PC-9 (cell line): Measurements from ENCODE around the gene SRSF3. TPM values are rescaled to one million over a fixed set of nuclear protein-coding genes. Genes with fewer than 3 reads are reported as not detected.

Experiments
- BruUV-seq: library from RNA; stranded (reverse); fragments of 400-500 nt; replicated peaks from 2 replicates; lab custom pipeline; 2021; lab: Mats Ljungman, UMichigan
- CTCF ChIA-PET: fragments of 300-600 bp; sonication (Branson Sonifier 250); formaldehyde crosslinking; loops from one replicate; lab custom pipeline; 2022; ENCODE audit warnings: antibody characterized with exemption; lab: Charles Lee
- POLR2A ChIA-PET: fragments of 300-600 bp; sonication (Branson Sonifier 250); formaldehyde crosslinking; loops from one replicate; lab custom pipeline; 2022; ENCODE audit warnings: antibody characterized with exemption; ENCODE audit not compliant: unreplicated experiment; lab: Charles Lee
- DNase-seq, 2 experiments: peaks; one replicate each; pipeline versions ENCODE4 v3.0.0 to v3.0.0-alpha.2; 2015 to 2022; ENCODE audit warnings: mixed read lengths in 1 of 2
- H2AFZ ChIP-seq: fragments of 200-600 bp; sonication (generic); 2 replicates; pipeline ENCODE4 v1.8.1; 2017; ENCODE audit warnings: antibody characterized with exemption
- H3F3A ChIP-seq: fragments of 200-600 bp; sonication (generic); 2 replicates; pipeline ENCODE4 v1.8.1; 2017; ENCODE audit warnings: antibody characterized with exemption, mild to moderate bottlenecking, low read depth; ENCODE audit not compliant: insufficient read depth
- H3K27ac ChIP-seq: fragments of 200-600 bp; sonication (generic); 2 replicates; pipeline ENCODE4 v1.6.1; 2016; ENCODE audit warnings: mixed run types
- H3K27me3 ChIP-seq: fragments of 200-600 bp; sonication (generic); 2 replicates; pipeline ENCODE4 v1.6.1; 2016; ENCODE audit warnings: low read depth, mixed run types; ENCODE audit not compliant: insufficient read depth
- H3K36me3 ChIP-seq: fragments of 200-600 bp; sonication (generic); 2 replicates; pipeline ENCODE4 v1.6.1; 2016; ENCODE audit warnings: low read depth, mixed run types
- H3K4me1 ChIP-seq: fragments of 200-600 bp; sonication (generic); replicated peaks from 2 replicates; pipeline ENCODE4 v1.6.1; 2016; ENCODE audit warnings: mixed run types; ENCODE audit not compliant: insufficient read depth
- H3K4me2 ChIP-seq: fragments of 200-600 bp; sonication (generic); 2 replicates; pipeline ENCODE4 v1.6.1; 2017; ENCODE audit warnings: mixed run types
- H3K4me3 ChIP-seq: fragments of 200-600 bp; sonication (generic); 2 replicates; pipeline ENCODE4 v1.6.1; 2016; ENCODE audit warnings: mixed run types
- H3K79me2 ChIP-seq: fragments of 200-600 bp; sonication (generic); 2 replicates; pipeline ENCODE4 v1.6.1; 2017; ENCODE audit warnings: low read depth, mixed run types
- H3K9me2 ChIP-seq: fragments of 200-600 bp; sonication (generic); 2 replicates; pipeline ENCODE4 v1.8.1; 2017; ENCODE audit warnings: mild to moderate bottlenecking; ENCODE audit not compliant: insufficient read depth
- H3K9me3 ChIP-seq: fragments of 200-600 bp; sonication (generic); 2 replicates; pipeline ENCODE4 v1.8.1; 2016; ENCODE audit warnings: low read depth; ENCODE audit not compliant: insufficient read depth
- H4K20me1 ChIP-seq: fragments of 200-600 bp; sonication (generic); 2 replicates; pipeline ENCODE4 v1.8.1; 2017; ENCODE audit not compliant: insufficient read depth
- EZH2 ChIP-seq: fragments of 200-600 bp; sonication (generic); IDR thresholded peaks from 2 replicates; pipeline ENCODE4 v1.8.0; 2017; ENCODE audit warnings: antibody characterized with exemption, low read depth
- intact Hi-C: fragments of 100-400 bp; cut with micrococcal nuclease; formaldehyde crosslinking; loops from one replicate; pipeline ENCODE4 v1.10.0; 2022; ENCODE audit not compliant: unreplicated experiment
- total RNA-seq: library from RNA; stranded (reverse); gene quantifications from 2 replicates; pipeline ENCODE4 v1.2.3, GENCODE V29; 2021
- TF ChIP-seq, protein P1 (sequence below): fragments of 200-600 bp; sonication (generic); conservative IDR thresholded peaks from 2 replicates; pipeline ENCODE4 v1.6.1; 2017; ENCODE audit warnings: mixed run types, antibody characterized with exemption, mild to moderate bottlenecking, moderate library complexity

Gene SRSF3
- total RNA-seq, 1 experiment from 2014 or later, result 278 TPM

GRCh38 chr6:36623547-36624459 lies 29.6 kb downstream of the SRSF3 start:
- Histone ChIP-seq H3F3A (0 out of 2 replicates have a peak, but pooled peaks cover 4% of the 10 kb centered on the region), H4K20me1 (no peaks in the 10 kb centered on the region), H3K9me3 (no peaks in the 10 kb centered on the region), H3K4me1 (no peaks in the 10 kb centered on the region), H3K79me2 (no peaks in the 10 kb centered on the region), H2AFZ (no peak overlapping the region), H3K27me3 (no peaks in the 10 kb centered on the region), H3K36me3 (no peaks in the 10 kb centered on the region), H3K4me2 (no peak overlapping the region), H3K9me2 (no peaks in the 10 kb centered on the region), H3K4me3 (no peak overlapping the region), H3K27ac (no peak overlapping the region)
- DNase-seq, result peak; percentile 49 to 76
- ChIA-PET POLR2A (no interaction called here), CTCF (interaction anchor here (0.5 to 0.6 kb wide), 2 partner anchors 107 to 137 kb away, joined by 4 to 21 read pairs; no protein-coding TSS in a partner anchor)
- TF ChIP-seq, protein P1, sequence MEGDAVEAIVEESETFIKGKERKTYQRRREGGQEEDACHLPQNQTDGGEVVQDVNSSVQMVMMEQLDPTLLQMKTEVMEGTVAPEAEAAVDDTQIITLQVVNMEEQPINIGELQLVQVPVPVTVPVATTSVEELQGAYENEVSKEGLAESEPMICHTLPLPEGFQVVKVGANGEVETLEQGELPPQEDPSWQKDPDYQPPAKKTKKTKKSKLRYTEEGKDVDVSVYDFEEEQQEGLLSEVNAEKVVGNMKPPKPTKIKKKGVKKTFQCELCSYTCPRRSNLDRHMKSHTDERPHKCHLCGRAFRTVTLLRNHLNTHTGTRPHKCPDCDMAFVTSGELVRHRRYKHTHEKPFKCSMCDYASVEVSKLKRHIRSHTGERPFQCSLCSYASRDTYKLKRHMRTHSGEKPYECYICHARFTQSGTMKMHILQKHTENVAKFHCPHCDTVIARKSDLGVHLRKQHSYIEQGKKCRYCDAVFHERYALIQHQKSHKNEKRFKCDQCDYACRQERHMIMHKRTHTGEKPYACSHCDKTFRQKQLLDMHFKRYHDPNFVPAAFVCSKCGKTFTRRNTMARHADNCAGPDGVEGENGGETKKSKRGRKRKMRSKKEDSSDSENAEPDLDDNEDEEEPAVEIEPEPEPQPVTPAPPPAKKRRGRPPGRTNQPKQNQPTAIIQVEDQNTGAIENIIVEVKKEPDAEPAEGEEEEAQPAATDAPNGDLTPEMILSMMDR, result peak; percentile 96
- TF ChIP-seq EZH2, result no peak
- BruUV-seq, result no TSS peak
- intact Hi-C loops, result loop anchor here (1.0 kb wide), 1 partner anchor 100 kb away; no protein-coding TSS in a partner anchor

GRCh38 chr6:36624461-36625157 lies 30.4 kb downstream of the SRSF3 start:
- no peaks in the 10 kb centered on the region for H3K79me2 ChIP-seq
- H2AFZ ChIP-seq, result no peak overlapping the region
- no peaks in the 10 kb centered on the region for H3K4me1 ChIP-seq
- no peak for DNase-seq
- H3F3A ChIP-seq, result no peaks in the 10 kb centered on the region
- no TSS peak for BruUV-seq
- H3K27me3 ChIP-seq, result no peaks in the 10 kb centered on the region
- no peaks in the 10 kb centered on the region for H4K20me1 ChIP-seq
- ChIA-PET CTCF (interaction anchor here (0.9 kb wide), 1 partner anchor 56 kb away, joined by 3 read pairs; no protein-coding TSS in a partner anchor), POLR2A (no interaction called here)
- H3K9me2 ChIP-seq, result no peaks in the 10 kb centered on the region
- intact Hi-C loops, result no loop called here
- no peaks in the 10 kb centered on the region for H3K9me3 ChIP-seq
- no peak overlapping the region for H3K4me2 ChIP-seq
- H3K36me3 ChIP-seq, result no peaks in the 10 kb centered on the region
- no peak for TF ChIP-seq EZH2
- TF ChIP-seq, protein P1, result no peak
- no peak overlapping the region for H3K4me3 ChIP-seq
- no peak overlapping the region for H3K27ac ChIP-seq

DNA sequence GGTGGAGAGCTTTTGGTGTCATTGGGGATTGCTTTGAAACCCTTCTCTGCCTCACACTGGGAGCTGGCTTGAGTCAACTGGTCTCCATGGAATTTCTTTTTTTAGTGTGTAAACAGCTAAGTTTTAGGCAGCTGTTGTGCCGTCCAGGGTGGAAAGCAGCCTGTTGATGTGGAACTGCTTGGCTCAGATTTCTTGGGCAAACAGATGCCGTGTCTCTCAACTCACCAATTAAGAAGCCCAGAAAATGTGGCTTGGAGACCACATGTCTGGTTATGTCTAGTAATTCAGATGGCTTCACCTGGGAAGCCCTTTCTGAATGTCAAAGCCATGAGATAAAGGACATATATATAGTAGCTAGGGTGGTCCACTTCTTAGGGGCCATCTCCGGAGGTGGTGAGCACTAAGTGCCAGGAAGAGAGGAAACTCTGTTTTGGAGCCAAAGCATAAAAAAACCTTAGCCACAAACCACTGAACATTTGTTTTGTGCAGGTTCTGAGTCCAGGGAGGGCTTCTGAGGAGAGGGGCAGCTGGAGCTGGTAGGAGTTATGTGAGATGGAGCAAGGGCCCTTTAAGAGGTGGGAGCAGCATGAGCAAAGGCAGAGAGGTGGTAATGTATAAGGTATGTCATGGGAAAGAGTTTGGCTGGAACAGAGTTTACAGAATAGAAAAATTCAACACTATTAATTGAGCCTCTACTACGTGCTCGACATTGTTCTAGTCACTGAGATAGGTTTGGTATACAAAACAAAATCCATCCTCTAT lies 31.2 kb downstream of the SRSF3 start:
- no peak for DNase-seq
- intact Hi-C loops, result no loop called here
- ChIA-PET POLR2A (interaction anchor here (0.5 to 0.8 kb wide), 3 partner anchors 9 to 53 kb away, joined by 3 to 5 read pairs (median 4); partner anchors contain the start of gene CDKN1A), CTCF (interaction anchor here (0.9 kb wide), 1 partner anchor 56 kb away, joined by 3 read pairs; no protein-coding TSS in a partner anchor)
- no peaks in the 10 kb centered on the region for H3F3A ChIP-seq
- no peaks in the 10 kb centered on the region for H3K4me1 ChIP-seq
- H3K79me2 ChIP-seq, result no peaks in the 10 kb centered on the region
- no peaks in the 10 kb centered on the region for H3K9me3 ChIP-seq
- H3K27ac ChIP-seq, result no peak overlapping the region
- H3K36me3 ChIP-seq, result no peaks in the 10 kb centered on the region
- no peak overlapping the region for H2AFZ ChIP-seq
- H3K4me3 ChIP-seq, result no peak overlapping the region
- BruUV-seq, result no TSS peak
- H3K4me2 ChIP-seq, result no peak overlapping the region
- no peaks in the 10 kb centered on the region for H3K27me3 ChIP-seq
- TF ChIP-seq, protein P1, result no peak
- no peak for TF ChIP-seq EZH2
- H3K9me2 ChIP-seq, result no peaks in the 10 kb centered on the region
- H4K20me1 ChIP-seq, result no peaks in the 10 kb centered on the region
